ENCODE measurements around the gene ARHGAP23. TPM values are rescaled to one million over a fixed set of nuclear protein-coding genes. Genes with fewer than 3 reads are reported as not detected.

Gene ARHGAP23, protein sequence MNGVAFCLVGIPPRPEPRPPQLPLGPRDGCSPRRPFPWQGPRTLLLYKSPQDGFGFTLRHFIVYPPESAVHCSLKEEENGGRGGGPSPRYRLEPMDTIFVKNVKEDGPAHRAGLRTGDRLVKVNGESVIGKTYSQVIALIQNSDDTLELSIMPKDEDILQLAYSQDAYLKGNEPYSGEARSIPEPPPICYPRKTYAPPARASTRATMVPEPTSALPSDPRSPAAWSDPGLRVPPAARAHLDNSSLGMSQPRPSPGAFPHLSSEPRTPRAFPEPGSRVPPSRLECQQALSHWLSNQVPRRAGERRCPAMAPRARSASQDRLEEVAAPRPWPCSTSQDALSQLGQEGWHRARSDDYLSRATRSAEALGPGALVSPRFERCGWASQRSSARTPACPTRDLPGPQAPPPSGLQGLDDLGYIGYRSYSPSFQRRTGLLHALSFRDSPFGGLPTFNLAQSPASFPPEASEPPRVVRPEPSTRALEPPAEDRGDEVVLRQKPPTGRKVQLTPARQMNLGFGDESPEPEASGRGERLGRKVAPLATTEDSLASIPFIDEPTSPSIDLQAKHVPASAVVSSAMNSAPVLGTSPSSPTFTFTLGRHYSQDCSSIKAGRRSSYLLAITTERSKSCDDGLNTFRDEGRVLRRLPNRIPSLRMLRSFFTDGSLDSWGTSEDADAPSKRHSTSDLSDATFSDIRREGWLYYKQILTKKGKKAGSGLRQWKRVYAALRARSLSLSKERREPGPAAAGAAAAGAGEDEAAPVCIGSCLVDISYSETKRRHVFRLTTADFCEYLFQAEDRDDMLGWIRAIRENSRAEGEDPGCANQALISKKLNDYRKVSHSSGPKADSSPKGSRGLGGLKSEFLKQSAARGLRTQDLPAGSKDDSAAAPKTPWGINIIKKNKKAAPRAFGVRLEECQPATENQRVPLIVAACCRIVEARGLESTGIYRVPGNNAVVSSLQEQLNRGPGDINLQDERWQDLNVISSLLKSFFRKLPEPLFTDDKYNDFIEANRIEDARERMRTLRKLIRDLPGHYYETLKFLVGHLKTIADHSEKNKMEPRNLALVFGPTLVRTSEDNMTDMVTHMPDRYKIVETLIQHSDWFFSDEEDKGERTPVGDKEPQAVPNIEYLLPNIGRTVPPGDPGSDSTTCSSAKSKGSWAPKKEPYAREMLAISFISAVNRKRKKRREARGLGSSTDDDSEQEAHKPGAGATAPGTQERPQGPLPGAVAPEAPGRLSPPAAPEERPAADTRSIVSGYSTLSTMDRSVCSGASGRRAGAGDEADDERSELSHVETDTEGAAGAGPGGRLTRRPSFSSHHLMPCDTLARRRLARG (N-terminal part only)
- 42.9 TPM for total RNA-seq

DNA sequence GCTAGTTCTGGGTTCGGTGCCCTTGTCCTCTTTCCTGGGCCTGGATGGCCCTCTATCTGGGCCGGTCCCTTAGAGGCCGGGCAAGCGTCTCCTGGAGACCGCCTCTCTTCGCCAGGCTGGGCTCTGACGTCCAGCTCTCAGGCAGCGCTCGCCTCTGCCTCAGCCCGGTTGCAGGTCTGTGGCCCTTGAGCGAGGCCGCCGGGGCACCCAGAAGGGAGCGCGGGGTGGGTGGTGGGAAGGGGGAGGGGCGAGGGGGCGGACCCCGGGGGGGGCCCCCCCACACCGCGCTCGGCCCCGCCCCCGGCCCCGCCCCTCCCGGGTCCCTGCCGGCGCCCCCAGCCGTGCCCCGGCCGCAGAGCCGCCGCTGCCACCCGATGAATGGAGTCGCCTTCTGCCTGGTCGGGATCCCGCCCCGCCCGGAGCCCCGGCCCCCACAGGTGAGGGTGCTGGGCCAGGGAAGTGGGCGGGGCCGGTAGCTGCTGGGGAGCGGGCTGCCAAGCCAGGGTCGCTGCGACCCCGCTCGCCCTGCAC lies at the start of gene ARHGAP23:
Gene ARHGAP23, plus strand, starts transcription at position 353 of the 531 bp plus-strand sequence. Its CDS starts 22 bp downstream, at position 375.
- peak; percentile 53 for DNase-seq

DNA sequence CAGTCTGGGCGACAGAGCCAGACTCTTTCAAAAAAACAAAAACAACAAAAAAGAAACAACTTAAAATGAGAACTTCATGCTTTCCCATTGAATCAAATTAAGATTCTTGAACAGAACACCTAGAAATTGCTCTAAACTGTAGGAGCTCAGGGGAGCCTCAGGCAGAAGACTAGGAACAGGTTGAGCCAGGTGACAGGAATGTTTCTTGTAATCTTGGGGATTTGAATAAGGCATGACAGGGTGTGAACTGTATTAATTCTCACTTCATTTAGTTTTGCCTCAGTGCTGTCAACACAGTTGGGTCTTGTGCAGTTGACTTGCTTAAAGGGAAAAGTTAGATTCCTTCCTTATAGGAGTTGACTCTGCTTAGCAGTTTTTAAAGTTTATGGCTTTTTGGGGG lies 48.8 kb upstream of the ARHGAP23 start:
- no peak for DNase-seq

DNA sequence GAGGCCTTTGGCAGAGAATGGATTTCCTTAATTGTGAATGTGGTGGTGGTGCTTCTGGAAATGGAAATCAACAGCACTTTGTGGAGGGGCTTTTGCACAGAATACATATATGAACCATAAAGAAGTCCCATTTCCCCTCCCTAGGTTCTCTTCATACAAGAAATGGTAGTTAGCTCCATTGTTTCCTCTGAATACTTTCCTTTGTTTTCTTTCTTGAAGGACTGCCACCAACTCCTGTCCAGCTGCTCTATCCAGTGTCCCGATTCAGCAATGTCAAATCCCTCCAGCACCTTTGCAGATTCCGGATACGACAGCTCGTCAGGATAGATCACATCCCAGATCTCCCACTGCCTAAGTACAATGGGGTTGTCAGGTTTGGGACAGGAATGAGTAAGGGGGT lies 33.2 kb upstream of the ARHGAP23 start:
- DNase-seq: no peak

GRCh38 chr17:38397227-38397626 lies 31.0 kb upstream of the ARHGAP23 start:
- DNase-seq: no peak

GRCh38 chr17:38400286-38400685 lies 28.0 kb upstream of the ARHGAP23 start:
- DNase-seq: no peak

DNA sequence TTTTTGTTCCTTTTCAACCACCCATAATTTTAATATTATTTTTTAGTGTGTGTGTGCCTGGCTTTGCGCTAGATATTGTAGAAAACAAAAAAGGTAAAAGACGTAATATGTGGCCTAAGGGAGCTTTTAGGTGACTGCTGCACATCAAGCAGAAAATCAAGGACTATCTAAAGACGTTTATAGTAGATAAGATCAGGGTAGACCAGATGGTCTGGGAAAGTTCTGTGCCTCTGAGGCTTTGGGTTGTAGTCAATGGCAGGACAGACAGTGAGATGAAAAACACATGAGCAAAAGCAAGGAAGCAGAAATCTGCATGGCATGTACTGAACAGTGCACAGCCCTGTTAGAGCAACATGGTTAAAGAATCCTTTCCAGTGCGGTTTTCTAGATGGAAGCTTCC lies 26.8 kb upstream of the ARHGAP23 start:
- no peak for DNase-seq

GRCh38 chr17:38402897-38403296 lies 25.4 kb upstream of the ARHGAP23 start:
- no peak for DNase-seq

GRCh38 chr17:38403491-38403890 lies 24.8 kb upstream of the ARHGAP23 start:
- no peak for DNase-seq

GRCh38 chr17:38404174-38404943 lies 23.9 kb upstream of the ARHGAP23 start:
- DNase-seq: no peak

DNA sequence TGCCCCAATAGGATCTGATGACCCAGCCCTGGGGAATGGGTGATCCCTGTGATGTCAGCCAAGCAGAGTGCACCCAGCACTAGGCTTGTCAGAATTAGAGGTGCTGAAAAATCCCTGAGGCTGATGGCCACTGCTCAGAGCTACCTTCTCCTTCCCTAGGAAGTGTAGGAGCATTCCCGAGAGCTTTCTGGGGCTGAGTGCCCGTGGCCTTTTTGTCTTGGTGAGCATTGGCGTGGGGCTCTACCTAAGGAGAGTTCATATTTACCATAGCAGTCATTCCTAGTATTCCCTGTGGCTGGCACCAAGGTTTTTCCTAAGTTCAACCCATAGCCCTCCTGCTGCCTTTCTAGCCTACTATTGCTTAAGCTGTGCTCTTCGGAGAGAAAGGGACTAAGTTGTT lies 22.6 kb upstream of the ARHGAP23 start:
- no peak for DNase-seq

DNA sequence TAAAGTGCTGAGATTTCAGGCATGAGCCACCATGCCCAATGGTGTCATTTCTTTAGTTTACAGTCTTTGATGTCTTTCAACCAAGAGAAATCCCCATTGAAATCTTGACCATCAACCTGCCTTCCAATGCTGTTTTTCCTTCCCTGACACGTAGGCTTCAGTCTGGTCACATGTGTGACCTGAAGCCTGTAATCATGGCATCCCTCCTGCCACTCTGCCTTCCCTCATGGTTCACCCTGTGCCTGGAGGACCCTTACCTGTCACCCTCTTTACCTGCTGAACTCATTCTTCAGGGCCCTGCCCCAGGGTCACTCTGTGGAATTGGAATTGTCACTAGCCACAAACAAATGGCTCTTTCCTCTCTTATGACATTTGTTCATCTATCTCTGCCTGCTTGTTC lies 18.1 kb upstream of the ARHGAP23 start:
- DNase-seq: no peak

GRCh38 chr17:38415250-38416194 lies 12.7 kb upstream of the ARHGAP23 start:
- DNase-seq: no peak

- no peak for DNase-seq
Measured at GRCh38 chr17:38416840-38417209, 11.4 kb upstream of the ARHGAP23 start.

DNA sequence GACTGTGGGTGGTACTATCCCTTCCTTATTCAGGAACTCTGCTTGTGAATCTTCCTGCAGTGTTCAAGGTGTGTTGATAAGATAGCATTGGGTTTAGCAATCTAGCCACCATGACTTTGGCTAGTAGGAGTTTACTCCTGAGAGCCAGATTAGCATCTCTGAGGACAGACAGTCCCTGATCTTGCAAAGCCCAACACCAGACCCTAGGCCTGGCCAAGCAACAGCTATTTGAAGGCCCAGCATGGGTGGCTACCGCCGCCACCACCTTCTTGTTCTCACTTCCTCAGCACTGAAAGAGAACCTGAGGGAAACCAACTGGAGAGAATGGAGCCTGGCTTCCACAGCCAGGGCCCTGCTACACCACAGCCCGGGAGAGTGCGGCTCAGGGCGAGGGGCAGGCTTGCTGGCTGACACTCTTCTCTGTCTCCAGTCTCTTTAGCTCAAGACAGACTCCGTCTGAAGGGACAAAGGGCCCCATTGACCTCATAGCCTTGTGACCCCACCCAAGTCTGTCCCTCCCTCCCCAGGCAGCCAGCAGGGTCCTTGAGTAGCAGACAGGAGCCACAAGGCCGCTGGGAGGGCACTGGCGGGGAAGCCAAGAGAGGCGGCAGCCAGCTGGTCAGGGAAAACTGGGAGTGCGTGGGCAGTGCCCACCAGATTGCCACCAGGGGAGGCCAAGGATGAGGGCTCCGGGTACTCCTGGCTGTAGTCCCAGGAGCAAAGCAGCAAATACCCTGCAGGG lies 10.9 kb upstream of the ARHGAP23 start:
- no peak for DNase-seq

DNA sequence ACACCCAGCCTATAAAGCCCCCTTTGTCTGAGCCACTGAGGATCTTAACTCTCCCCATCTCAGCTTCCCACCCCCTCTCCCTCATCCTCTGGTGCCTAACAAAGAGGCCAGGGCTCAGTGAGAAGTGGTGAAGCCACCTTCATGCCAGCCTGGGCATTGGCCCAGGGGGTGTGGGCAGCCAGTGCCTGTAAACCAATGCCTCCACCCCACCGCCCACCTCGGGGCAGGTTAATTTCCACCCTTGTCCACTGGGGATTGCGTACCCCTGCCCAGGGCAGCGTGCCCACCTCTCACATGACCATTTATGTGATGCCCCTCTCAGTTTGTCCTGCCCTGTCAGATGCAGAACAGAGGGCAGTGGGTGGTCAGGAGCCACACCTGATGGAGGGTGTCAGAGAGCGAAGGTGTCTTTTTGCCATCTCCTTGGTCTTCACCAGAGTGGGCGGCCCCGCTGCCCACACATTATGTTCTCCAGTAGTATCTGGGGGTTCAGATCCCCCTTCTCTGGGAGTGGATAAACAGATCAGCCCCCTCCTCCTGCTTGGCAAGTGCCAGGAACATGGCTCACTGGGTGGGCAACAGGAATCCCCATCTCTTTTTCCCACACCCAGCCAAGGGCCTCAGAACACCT lies 10.1 kb upstream of the ARHGAP23 start:
- DNase-seq: no peak

DNA sequence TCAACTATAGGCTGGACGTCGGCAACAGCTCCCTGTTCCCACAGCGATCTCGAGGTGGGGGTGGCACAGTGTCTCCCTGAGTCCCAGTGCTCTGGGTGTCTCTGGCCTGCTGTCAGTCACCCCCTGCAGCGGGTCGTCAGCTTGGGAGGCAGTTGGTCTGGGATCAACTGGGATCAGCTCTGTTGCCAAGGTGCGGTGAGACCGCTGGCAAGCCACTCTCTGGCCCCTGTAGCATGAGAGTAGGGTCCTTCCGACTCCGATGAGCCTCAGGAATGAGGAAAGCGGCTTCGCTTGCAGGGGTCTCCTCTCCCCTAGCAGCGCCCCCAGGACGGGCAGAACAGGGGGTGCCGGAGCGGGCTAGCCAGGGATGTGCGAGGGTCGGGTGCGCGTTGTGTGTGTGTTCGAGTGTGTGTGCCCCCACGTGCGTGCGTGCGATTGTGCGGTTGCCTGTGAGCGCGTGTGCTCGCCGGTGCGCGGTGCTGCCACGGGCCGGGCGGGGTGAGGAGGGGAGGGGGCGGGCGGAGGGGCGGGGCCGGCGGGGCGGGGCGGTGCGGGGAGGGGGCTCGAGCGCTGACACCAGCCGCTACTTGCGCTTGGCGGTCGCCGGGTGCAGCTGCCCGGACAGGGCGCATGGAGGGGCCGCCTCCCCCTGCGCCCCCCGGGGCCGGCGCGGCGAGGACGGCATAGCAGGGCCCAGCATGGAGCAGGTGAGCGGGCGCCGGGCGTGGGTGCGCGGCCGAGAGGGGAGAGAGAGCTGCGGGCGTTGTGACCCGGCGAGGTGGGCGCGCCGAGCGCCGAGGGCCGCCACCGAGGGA lies 9.4 kb upstream of the ARHGAP23 start:
- no peak for DNase-seq

DNA sequence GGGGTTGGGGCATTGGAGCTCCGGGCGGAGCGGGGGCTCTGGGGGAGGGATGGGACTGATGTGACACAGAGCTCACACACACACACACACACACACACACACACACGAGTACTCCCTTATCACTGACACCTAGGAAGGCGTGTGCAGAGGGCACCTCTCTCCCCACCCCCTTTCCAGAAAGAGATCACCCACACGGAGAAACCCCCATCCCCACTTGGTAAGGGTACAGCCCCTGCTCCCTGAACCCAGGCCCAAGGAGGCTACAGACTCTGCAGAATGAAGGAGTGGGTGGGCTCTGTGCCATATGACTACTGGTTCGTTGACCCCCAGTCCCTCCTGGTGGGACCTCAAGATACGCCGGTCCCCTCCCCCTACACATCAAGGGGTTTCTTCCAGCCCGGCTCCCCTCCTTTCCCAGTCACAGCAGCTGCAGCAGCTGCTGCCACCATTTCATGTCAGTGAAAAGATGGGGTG lies 8.7 kb upstream of the ARHGAP23 start:
- no peak for DNase-seq

DNA sequence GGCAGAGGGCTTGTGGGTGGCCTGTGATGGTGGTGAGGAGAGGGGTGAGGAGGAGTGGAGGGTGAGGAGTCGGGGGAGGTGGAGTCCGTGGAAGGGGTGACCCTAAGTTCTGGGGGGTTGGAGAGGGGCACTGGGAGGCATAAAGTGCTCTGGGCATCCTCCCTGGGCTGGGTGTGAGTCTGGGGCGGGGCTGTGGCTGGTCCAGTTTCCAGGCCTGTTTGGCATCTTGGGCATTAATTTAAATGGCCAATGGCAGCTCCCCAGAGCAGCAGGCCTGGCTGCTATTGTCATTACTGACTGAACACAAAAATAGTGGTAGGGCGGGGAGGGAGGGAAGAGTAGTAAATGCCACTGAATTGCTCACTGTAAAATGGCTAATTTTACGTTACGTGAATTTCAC lies 7.7 kb upstream of the ARHGAP23 start:
- DNase-seq: no peak
